Activated naive CD4-positive, alpha-beta T cell treated with anti-CD3 and anti-CD28 coated beads, Interleukin-2, amount 50 U/mL, for 16 hours (primary cell): ENCODE results near the gene HSD11B2.

Source experiments
- DNase-seq: peaks from one replicate; pipeline ENCODE4 v3.0.0-alpha.2; 2020

The HSD11B2 gene

DNA sequence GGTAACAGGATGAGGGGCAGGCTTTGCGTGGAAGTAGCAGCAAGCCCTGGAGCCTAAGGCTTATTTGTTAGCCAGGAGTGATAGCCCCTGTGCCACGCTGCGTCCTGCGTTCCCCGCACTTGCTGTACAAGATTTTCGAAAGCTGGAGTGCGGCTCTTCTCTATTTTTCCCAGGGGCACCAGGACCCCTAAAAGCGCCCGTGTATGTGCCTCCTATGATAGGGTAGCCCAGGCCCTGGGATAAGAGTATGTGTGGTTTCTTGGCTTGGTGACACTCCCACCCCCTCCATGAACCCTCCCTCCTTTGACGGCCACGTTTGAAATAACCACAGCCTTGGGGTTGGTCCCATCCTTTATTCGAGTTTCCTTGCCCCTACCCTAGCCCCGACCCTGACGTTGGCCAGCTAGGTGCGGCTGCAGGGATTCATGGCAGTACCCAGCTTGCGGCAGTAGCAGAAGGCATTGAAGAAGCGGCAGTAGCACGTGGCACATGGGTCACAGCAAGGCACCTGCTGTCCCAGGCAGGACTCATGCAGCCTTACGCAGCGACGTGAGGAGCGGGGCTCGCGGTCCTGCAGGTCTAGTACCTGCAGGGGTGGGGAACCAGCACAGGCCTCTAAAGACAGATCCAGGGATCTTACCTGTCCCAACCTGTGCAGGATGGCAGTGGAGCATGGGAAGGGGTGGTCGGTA, 51.5 kb downstream of the HSD11B2 start:
- DNase-seq: no peak

DNA sequence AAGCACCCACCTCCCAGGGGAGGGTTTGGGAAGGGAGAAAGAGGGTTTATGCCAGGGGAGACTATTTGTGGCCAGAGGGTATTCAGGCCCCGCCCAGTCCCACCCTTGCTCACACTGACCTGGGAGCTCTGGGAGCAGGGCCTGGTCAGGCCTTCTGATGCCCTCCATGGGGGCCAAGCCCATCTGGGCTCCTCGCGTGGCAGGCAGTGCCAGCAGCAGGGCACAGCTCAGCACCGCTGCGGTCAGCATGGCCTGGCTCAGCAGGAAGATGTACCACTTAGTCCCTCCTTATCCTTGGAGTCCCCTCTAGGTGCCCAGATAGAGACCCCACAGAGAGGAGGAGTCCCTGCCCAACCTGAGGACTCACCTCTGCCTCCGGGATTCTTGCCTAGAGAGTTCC, 52.2 kb downstream of the HSD11B2 start, which contains the start of gene AGRP:
Gene AGRP (minus strand): TSS at position 398 of the 400 bp plus-strand sequence. CDS start 149 bp downstream, at position 249.
- no peak for DNase-seq

DNA sequence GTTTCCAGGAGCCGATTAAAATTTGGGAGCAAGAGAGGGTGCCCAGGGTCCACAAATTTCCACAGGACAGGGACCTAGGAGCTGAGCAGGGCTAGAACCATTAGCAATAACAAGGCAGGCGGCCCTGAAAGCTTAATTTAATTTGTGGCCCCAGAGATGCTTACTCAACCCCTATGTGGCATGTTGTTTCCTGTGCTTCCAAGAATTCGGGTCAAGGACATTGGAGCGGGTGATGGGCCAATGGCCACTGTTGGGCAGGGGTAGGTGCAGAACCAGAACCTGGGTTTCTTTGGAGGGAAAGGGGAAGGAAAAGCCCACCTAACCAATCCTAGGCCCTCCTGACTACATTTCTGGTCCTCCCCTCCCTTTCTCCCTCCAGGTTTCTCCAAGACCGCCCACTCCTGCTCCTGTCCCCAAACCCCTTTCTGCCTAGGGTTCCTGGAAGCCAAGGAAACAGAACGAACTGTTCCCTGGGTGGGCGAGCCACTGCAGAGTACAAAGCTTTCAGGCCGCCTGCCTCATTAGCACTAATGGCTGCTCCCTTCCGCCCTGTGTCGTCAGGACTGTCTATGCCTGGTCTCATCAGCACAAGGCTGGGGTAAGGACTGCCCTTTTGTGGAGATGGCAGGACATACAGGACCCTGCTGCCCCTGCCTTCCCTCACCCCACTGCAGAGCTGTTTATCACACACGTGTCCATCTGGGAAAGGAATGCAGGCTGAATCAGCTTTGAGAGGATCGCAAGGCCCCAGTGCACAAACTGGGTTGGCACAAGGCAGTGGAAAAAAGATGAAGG, 53.0 kb downstream of the HSD11B2 start:
- DNase-seq: no peak

DNA sequence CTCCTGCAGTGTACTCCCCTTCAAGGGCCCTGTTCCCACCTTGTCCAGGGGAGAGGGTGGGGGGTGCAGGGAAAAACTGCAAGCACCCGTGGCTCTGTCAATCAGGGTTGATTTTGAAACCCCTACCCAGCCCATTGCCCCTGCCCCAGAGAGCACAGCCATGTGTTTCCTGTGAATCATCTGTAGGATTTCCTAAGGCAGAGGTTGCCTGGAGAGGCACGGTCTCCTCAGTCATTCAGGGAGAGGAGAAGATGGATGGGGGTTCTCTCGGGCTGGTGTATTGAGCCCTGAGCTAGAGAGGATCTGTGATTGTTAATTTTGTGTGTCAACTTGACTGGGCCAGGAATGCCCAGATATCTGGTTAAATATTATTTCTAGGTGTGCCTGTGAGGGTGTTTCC, 55.9 kb downstream of the HSD11B2 start:
- no peak for DNase-seq
